Thyroid gland (tissue), 4 donors: ENCODE measurements around the gene NRIP2. TPM values are rescaled to one million over a fixed set of nuclear protein-coding genes. Genes with fewer than 3 reads are reported as not detected.

Experiments
- DNase-seq, 2 donors: peaks; one replicate each; pipeline ENCODE4 v3.0.0-alpha.2; 2019
- H3K27ac ChIP-seq, 3 donors: fragments of 200-600 bp; sonication (generic); 1 replicate in 2 of 3; 2 replicates in 1 of 3; pipeline ENCODE4 v1.5.1; 2016 to 2019; ENCODE audit warnings: mild to moderate bottlenecking in 1 of 3, moderate library complexity in 1 of 3
- H3K27me3 ChIP-seq: fragments of 200-600 bp; sonication (generic); one replicate; pipeline ENCODE4 v1.5.1; 2019
- H3K36me3 ChIP-seq, 2 donors: fragments of 200-600 bp; sonication (generic); one replicate each; pipeline ENCODE4 v1.5.1; 2016 to 2019
- H3K4me1 ChIP-seq, 2 donors: fragments of 200-600 bp; sonication (generic); one replicate each; pipeline ENCODE4 v1.5.1; 2017 to 2019
- H3K4me3 ChIP-seq, 3 donors: fragments of 200-600 bp; sonication (generic); replicated peaks in 1 of 3; 1 replicate in 2 of 3; 2 replicates in 1 of 3; pipeline ENCODE4 v1.5.1; 2016; ENCODE audit warnings: mild to moderate bottlenecking in 1 of 3
- H3K9me3 ChIP-seq: fragments of 200-600 bp; sonication (generic); one replicate; pipeline ENCODE4 v1.5.1; 2017
- CTCF ChIP-seq, 6 experiments: fragments of 200-600 bp in 3 of 6; fragments of 450-650 bp in 3 of 6; sonication (generic) in 3 of 6; IDR thresholded peaks; one replicate each; pipeline ENCODE4 v1.5.1; 2016 to 2019; ENCODE audit warnings: antibody characterized with exemption in 6 of 6, mild to moderate bottlenecking in 2 of 6, inconsistent platforms in 1 of 6, moderate library complexity in 1 of 6
- POLR2A ChIP-seq, 2 donors: fragments of 450-650 bp; IDR thresholded peaks; one replicate each; pipeline ENCODE4 v1.6.1; 2017; ENCODE audit warnings: antibody characterized with exemption in 2 of 2, mild to moderate bottlenecking in 2 of 2, moderate library complexity in 1 of 2
- WGBS, 2 donors: methylation state at CpG; one replicate each; pipeline ENCODE4 v1.1.5; 2017; 5-methylcytosine and 5-hydroxymethylcytosine counted together
- intact Hi-C: fragments of 100-400 bp; cut with DNase I; formaldehyde crosslinking; loops from one replicate; pipeline ENCODE4 v1.15.1; 2023
- total RNA-seq, 4 donors: library from RNA; depleted of rRNA; stranded (reverse); fragments of >200 nt; gene quantifications; one replicate each; pipeline ENCODE4 v1.2.3, GENCODE V29; 2016

NRIP2 gene
- 1 to 10 TPM in 3 of 4 donors, under 1 TPM in 1; 0.88 to 2.1 (median 1.2) TPM for total RNA-seq

GRCh38 chr12:2834581-2835491 is at the start of gene NRIP2:
NRIP2 (minus strand) TSS chr12:2835035; CDS start chr12:2834983, 52 bp downstream.
- TF ChIP-seq CTCF (IDR thresholded peaks at IDR 0.05) = peak in 3 of 6 experiments; percentile 10 to 36 (median 30)
- TF ChIP-seq POLR2A (IDR thresholded peaks at IDR 0.05) = no peak
- 16 to 17% methylated on average over 25 to 26 of the region's 32 CpGs for WGBS, 2 donors
- H3K27me3 ChIP-seq = no peaks in the 10 kb centered on the region
- peaks cover 0 to 14% of the 10 kb centered on the region in 2 donors for H3K36me3 ChIP-seq
- peak within 1 kb of the TSS; percentile 20 to 56 (median 55) for H3K27ac ChIP-seq
- peak; percentile 75 to 76 for DNase-seq
- H3K4me1 ChIP-seq = peaks cover 10 to 24% of the 10 kb centered on the region in 2 donors
- no peaks in the 10 kb centered on the region for H3K9me3 ChIP-seq
- intact Hi-C loops = no loop called here
- H3K4me3 ChIP-seq = peak within 1 kb of the TSS in 2 of 3 donors; percentile 5 to 10

- H3K4me3 ChIP-seq = no peak overlapping the region
- 95 to 99% methylated on average over 3 of the region's 3 CpGs for WGBS, 2 donors
- no peaks in the 10 kb centered on the region for H3K36me3 ChIP-seq
- no peaks in the 10 kb centered on the region for H3K27me3 ChIP-seq
- intact Hi-C loops = loop anchor here (10.0 kb wide), 1 partner anchor 165 kb away; no protein-coding TSS in a partner anchor
- TF ChIP-seq CTCF (IDR thresholded peaks at IDR 0.05) (no peak), POLR2A (IDR thresholded peaks at IDR 0.05) (no peak)
- no peaks in the 10 kb centered on the region for H3K9me3 ChIP-seq
- no peak for DNase-seq
- H3K4me1 ChIP-seq = peaks cover 14 to 22% of the 10 kb centered on the region in 2 donors
- no peak overlapping the region for H3K27ac ChIP-seq
Measured at GRCh38 chr12:2879853-2880252, 45.0 kb upstream of the NRIP2 start.

GRCh38 chr12:2877953-2878732 is 43.3 kb upstream of the NRIP2 start:
- peak; percentile 23 to 27 for DNase-seq
- intact Hi-C loops = no loop called here
- Histone ChIP-seq H3K27ac (peak overlapping the region; percentile 43 to 91 (median 85)), H3K9me3 (no peaks in the 10 kb centered on the region), H3K36me3 (no peaks in the 10 kb centered on the region), H3K4me3 (peak overlapping the region; percentile 82 to 90 (median 88)), H3K4me1 (peaks cover 14 to 22% of the 10 kb centered on the region in 2 donors), H3K27me3 (no peaks in the 10 kb centered on the region)
- TF ChIP-seq CTCF (IDR thresholded peaks at IDR 0.05) (no peak), POLR2A (IDR thresholded peaks at IDR 0.05) (no peak)
- 40 to 45% methylated on average over 11 to 16 of the region's 16 CpGs for WGBS, 2 donors

GRCh38 chr12:2877047-2877952 is 42.5 kb upstream of the NRIP2 start, which contains the start of the genes FOXM1 and RHNO1:
FOXM1 (minus strand) TSS chr12:2877174; CDS start chr12:2874478, 2,696 bp downstream.
RHNO1 (plus strand) TSS chr12:2877223; CDS start chr12:2885367, 8,144 bp downstream.
- WGBS, 2 donors = 1 to 2% methylated on average over 36 to 38 of the region's 70 CpGs
- Histone ChIP-seq H3K27ac (peak within 1 kb of the TSS; percentile 48 to 91 (median 85)), H3K36me3 (no peaks in the 10 kb centered on the region), H3K27me3 (no peaks in the 10 kb centered on the region), H3K4me1 (peaks cover 14 to 22% of the 10 kb centered on the region in 2 donors), H3K9me3 (no peaks in the 10 kb centered on the region), H3K4me3 (peak within 1 kb of the TSS; percentile 82 to 90 (median 88))
- intact Hi-C loops = no loop called here
- peak; percentile 88 to 93 for DNase-seq
- TF ChIP-seq CTCF (IDR thresholded peaks at IDR 0.05) (peak in 1 of 6 experiments; percentile 27), POLR2A (IDR thresholded peaks at IDR 0.05) (peak in 1 of 2 donors; percentile 74)
